HepG2 (cell line): ENCODE data around the gene HAGHL.

Source experiments
- BRD4 ChIP-seq: sonication (generic); formaldehyde crosslinking; IDR thresholded peaks from 2 replicates; pipeline ENCODE4 v1.4.0; 2020; ENCODE audit warnings: missing genetic modification reagents
- CTCF ChIP-seq: sonication (generic); formaldehyde crosslinking; IDR thresholded peaks from 2 replicates; pipeline ENCODE4 v1.5.0; 2020; ENCODE audit warnings: mild to moderate bottlenecking, missing genetic modification reagents, moderate library complexity
- KLF16 ChIP-seq, 2 experiments: sonication (generic) in 1 of 2; formaldehyde crosslinking in 1 of 2; IDR thresholded peaks; 2 replicates each; pipeline versions ENCODE4 v1.6.1 to v1.8.0; 2016 to 2023; ENCODE audit warnings: missing genetic modification reagents in 2 of 2, missing compliant biosample characterization in 1 of 2
- MYC ChIP-seq: sonication (generic); formaldehyde crosslinking; IDR thresholded peaks from 2 replicates; pipeline ENCODE4 v1.9.0; 2021; ENCODE audit warnings: missing genetic modification reagents, borderline replicate concordance
- NBN ChIP-seq: fragments of 450-650 bp; conservative IDR thresholded peaks from 2 replicates; pipeline ENCODE4 v1.6.1; 2017
- POLR2AphosphoS5 ChIP-seq: IDR thresholded peaks from 2 replicates; pipeline ENCODE4 v1.6.1; 2012; ENCODE audit warnings: low read depth, low read length
- SIN3B ChIP-seq: fragments of 150-350 bp; IDR thresholded peaks from 2 replicates; pipeline ENCODE4 v1.6.1; 2014; ENCODE audit warnings: low read length
- ZFP1 ChIP-seq: IDR thresholded peaks from 2 replicates; pipeline ENCODE4 v1.6.1; 2016
- ZNF510 ChIP-seq: sonication (generic); formaldehyde crosslinking; IDR thresholded peaks from 2 replicates; pipeline ENCODE4 v1.4.0; 2020; ENCODE audit warnings: low read depth, mild to moderate bottlenecking, missing genetic modification reagents
- ZNF670 ChIP-seq: sonication (generic); formaldehyde crosslinking; IDR thresholded peaks from 2 replicates; pipeline ENCODE4 v1.8.0; 2022; ENCODE audit warnings: mild to moderate bottlenecking, missing genetic modification reagents, borderline replicate concordance
- ZZZ3 ChIP-seq: sonication (generic); formaldehyde crosslinking; IDR thresholded peaks from 2 replicates; pipeline ENCODE4 v1.4.0; 2020; ENCODE audit warnings: missing genetic modification reagents, mild to moderate bottlenecking, borderline replicate concordance

DNA sequence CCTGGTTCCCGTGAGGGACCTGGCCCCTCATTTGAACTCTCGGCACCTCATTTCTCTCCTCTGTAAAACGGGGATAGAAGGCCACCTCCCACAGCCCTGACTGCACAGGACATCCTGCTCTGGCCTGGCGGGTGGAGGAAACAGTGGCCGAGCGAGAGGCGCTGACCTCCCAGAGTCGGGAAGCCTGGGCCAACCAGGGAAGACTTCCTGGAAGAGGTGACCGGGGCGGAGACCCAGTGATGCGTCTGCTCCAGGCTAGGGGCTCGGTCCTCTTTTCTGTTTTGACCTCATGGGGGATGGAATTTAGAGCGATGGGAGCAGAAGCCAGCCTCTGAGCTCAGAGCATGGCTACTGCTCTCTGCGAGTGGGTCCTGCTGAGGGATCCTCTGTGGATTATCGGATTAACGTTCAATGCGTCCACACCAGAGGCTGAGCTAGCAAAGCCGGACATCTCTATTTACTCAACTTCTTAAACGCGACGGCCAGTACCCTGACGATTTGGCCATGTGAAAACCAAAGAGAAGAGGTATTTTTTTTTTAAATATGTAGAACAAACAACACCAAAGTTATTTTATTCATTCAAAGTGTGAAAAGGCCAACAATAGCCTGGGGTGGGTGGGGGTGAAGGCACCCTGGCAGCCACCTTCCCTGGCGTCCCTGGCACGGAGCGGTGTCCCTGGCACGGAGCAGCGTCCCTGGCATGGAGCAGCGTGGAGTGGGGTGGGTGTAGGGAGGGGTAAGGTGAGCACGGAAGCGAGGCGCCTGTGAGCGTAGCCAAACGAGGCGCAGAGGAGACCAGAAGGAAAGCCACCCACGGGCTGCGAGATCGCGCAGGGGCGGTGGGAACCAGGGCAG lies 24.5 kb downstream of the HAGHL start:
- TF ChIP-seq SIN3B (no peak), POLR2AphosphoS5 (no peak), CTCF (CRISPR knock-in tag) (no peak), KLF16 (CRISPR knock-in tag; IDR thresholded peaks at IDR 0.05) (no peak), NBN (no peak), ZNF670 (CRISPR knock-in tag) (no peak), BRD4 (no peak), ZFP1 (CRISPR knock-in tag) (no peak), ZNF510 (CRISPR knock-in tag) (no peak), MYC (CRISPR knock-in tag) (no peak), ZZZ3 (no peak)
